Measurements from ENCODE around the gene FARSA.

DNA sequence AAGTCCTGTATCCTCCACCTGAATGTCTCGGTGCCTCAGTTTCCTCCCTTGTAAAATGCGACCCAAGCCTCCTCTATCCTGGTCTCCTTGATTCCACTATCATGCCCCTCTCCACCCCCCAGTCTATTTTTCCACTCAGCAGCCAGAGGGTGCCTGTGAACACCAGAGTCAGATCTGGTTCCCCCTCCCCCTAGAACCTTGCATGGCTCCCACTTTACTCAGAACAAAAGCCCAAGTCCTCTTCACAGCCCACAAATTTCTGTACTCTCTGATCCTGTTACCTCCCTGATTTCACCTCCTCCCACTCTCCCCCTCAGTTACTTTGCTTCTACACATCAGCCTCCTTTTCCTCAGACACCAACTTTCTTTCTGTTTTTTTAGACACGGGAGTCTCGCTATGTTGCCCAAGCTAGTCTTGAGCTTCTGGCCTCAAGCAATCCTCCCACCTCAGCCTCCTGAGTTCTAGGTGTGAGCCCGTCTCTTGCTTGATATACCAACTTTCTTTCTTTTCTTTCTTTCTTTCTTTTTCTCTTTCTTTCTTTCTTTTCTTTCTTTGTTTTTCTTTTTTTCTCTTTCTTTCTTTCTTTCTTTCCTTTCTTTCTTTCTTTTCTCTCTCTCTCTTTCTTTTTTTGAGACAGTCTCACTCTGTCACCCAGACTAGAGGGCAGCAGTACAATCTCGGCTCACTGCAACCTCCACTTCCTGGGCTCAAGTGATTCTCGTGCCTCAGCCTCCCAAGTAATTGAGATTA is 36.7 kb upstream of the FARSA start:
- TF ChIP-seq EZH2 (IDR thresholded peaks at IDR 0.05; ENCODE audit: insufficient read depth, poor library complexity, severe bottlenecking) (no peak), EZH2phosphoT487 (IDR thresholded peaks at IDR 0.05; ENCODE audit: insufficient read depth, low read depth) (no peak)

All from GM23248 (cell line).